Suprapubic skin (tissue), 3 donors: ENCODE data around the gene GAS6.

ENCODE experiments used
- POLR2A ChIP-seq, 2 donors: fragments of 450-650 bp; IDR thresholded peaks; one replicate each; pipeline ENCODE4 v1.6.1; 2017; ENCODE audit warnings: antibody characterized with exemption in 2 of 2, mild to moderate bottlenecking in 2 of 2, moderate library complexity in 2 of 2
- TF ChIP-seq, protein P1 (sequence below), 2 donors: fragments of 200-600 bp in 1 of 2; fragments of 450-650 bp in 1 of 2; sonication (generic) in 1 of 2; IDR thresholded peaks; one replicate each; pipeline ENCODE4 v1.5.1; 2016 to 2019; ENCODE audit warnings: antibody characterized with exemption in 2 of 2, mild to moderate bottlenecking in 1 of 2, moderate library complexity in 1 of 2

DNA sequence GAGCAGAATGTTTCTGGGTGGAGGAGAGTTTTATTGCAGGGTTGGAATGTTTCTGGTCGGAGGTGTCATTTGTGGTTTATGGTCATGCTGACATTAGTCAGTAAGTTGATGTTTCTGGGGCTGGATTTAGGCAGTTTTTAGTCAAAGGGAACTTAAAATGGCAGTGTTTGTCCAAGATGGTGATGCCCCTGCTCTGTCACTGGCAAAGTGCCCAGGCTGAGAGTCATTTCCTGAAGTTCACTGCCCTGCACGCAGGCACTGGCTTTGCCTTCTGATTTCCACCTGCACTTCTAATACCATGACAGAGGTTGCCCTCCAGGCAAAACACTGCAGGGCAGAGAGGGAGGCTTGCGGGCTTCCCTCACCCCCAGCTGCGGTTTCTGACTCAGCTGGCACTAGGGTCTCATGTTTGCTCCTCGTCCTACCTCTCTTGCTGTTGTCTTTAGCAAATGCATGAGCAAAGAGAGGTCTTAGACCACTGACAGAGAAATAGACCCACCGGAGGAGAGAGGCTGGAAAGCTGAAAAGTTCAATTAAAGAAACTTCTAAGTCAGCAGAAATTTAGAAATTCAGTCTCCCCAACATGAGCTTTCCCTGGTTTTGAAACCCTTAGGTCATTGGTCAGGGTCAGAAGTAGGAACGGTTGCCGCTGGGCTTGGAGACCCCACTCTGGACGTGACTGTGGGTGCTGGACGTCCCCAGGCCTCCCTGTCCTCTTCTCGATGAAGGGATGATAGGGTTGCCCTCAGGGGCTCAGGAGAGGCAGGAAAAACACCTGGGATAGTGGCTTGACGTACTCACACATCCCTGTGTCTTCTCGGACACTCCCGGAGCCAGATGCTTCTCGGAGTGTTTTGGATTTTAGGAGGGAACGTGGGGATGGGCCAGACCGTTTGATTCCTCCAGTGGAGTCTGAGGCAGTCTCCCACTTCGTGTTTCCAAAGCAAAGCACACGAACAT, 78.5 kb downstream of the GAS6 start:
- TF ChIP-seq, protein P1, sequence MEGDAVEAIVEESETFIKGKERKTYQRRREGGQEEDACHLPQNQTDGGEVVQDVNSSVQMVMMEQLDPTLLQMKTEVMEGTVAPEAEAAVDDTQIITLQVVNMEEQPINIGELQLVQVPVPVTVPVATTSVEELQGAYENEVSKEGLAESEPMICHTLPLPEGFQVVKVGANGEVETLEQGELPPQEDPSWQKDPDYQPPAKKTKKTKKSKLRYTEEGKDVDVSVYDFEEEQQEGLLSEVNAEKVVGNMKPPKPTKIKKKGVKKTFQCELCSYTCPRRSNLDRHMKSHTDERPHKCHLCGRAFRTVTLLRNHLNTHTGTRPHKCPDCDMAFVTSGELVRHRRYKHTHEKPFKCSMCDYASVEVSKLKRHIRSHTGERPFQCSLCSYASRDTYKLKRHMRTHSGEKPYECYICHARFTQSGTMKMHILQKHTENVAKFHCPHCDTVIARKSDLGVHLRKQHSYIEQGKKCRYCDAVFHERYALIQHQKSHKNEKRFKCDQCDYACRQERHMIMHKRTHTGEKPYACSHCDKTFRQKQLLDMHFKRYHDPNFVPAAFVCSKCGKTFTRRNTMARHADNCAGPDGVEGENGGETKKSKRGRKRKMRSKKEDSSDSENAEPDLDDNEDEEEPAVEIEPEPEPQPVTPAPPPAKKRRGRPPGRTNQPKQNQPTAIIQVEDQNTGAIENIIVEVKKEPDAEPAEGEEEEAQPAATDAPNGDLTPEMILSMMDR (IDR thresholded peaks at IDR 0.05): no peak
- TF ChIP-seq POLR2A (IDR thresholded peaks at IDR 0.05): no peak
